Skeletal muscle tissue (tissue), 4 donors: Measurements from ENCODE around the gene SNX9. TPM values are rescaled to one million over a fixed set of nuclear protein-coding genes. Genes with fewer than 3 reads are reported as not detected.
"Not testable (repeated sequence)": the region's sequence is repeated elsewhere in the genome, so short reads cannot be mapped to it uniquely, and the experiment has no call there.

Experiments used
- H3K27ac ChIP-seq: one replicate; pipeline ENCODE4 v1.7.0; 2013; ENCODE audit warnings: mild to moderate bottlenecking, low read depth, low read length, inconsistent platforms
- H3K27me3 ChIP-seq, 3 donors: one replicate each; pipeline ENCODE4 v1.7.0; 2013; ENCODE audit warnings: low read length in 3 of 3; ENCODE audit not compliant: control insufficient read depth in 3 of 3, insufficient read depth in 3 of 3
- H3K36me3 ChIP-seq, 3 donors: one replicate each; pipeline ENCODE4 v1.7.0; 2013; ENCODE audit warnings: low read length in 3 of 3; ENCODE audit not compliant: control insufficient read depth in 3 of 3, insufficient read depth in 3 of 3
- H3K4me1 ChIP-seq, 3 donors: one replicate each; pipeline ENCODE4 v1.7.0; 2013; ENCODE audit warnings: low read length in 3 of 3, mild to moderate bottlenecking in 3 of 3; ENCODE audit not compliant: control insufficient read depth in 3 of 3, insufficient read depth in 3 of 3
- H3K4me3 ChIP-seq, 3 donors: one replicate each; pipeline ENCODE4 v1.7.0; 2013; ENCODE audit warnings: low read length in 3 of 3
- H3K9ac ChIP-seq, 3 donors: one replicate each; pipeline ENCODE4 v1.7.0; 2013; ENCODE audit warnings: low read length in 3 of 3, mild to moderate bottlenecking in 3 of 3, moderate library complexity in 2 of 3, low read depth in 1 of 3
- H3K9me3 ChIP-seq, 3 donors: one replicate each; pipeline ENCODE4 v1.7.0; 2013; ENCODE audit warnings: low read length in 3 of 3; ENCODE audit not compliant: control insufficient read depth in 3 of 3
- total RNA-seq: library from RNA; depleted of rRNA; stranded (reverse); fragments of >200 nt; gene quantifications from one replicate; pipeline ENCODE4 v1.2.3, GENCODE V29; 2014
- donor health status: Osteomylitis.

SNX9 gene
- total RNA-seq, 1 donor from 2014 or later: 19.3 TPM

- no peak overlapping the region for H3K9ac ChIP-seq
- H3K9me3 ChIP-seq: no peaks in the 10 kb centered on the region
- H3K4me1 ChIP-seq: peaks cover 3 to 14% (median 8%) of the 10 kb centered on the region in 3 donors
- no peak overlapping the region for H3K4me3 ChIP-seq
- H3K27ac ChIP-seq: no peak overlapping the region
- H3K27me3 ChIP-seq: no peaks in the 10 kb centered on the region
- no peaks in the 10 kb centered on the region for H3K36me3 ChIP-seq
Observed at GRCh38 chr6:157853902-157854502, 31.0 kb downstream of the SNX9 start.

- no peaks in the 10 kb centered on the region for H3K36me3 ChIP-seq
- H3K9me3 ChIP-seq: no peaks in the 10 kb centered on the region
- no peak overlapping the region for H3K4me3 ChIP-seq
- H3K9ac ChIP-seq: no peak overlapping the region
- H3K27ac ChIP-seq: no peak overlapping the region
- H3K4me1 ChIP-seq: peaks cover 1 to 4% (median 2%) of the 10 kb centered on the region in 3 donors
- no peaks in the 10 kb centered on the region for H3K27me3 ChIP-seq
Observed at GRCh38 chr6:157855325-157855724, 32.3 kb downstream of the SNX9 start.

GRCh38 chr6:157855804-157856203, 32.8 kb downstream of the SNX9 start:
- H3K4me3 ChIP-seq: not testable (repeated sequence)

GRCh38 chr6:157858664-157859063, 35.6 kb downstream of the SNX9 start:
- H3K36me3 ChIP-seq, H3K27me3 ChIP-seq, H3K27ac ChIP-seq, H3K9ac ChIP-seq, H3K9me3 ChIP-seq, H3K4me1 ChIP-seq, H3K4me3 ChIP-seq: not testable (repeated sequence)

More at GRCh38 chr6:157855804-157856203, 32.8 kb downstream of the SNX9 start:
- H3K9me3 ChIP-seq, H3K27me3 ChIP-seq, H3K9ac ChIP-seq, H3K36me3 ChIP-seq, H3K27ac ChIP-seq, H3K4me1 ChIP-seq: not testable (repeated sequence)

GRCh38 chr6:157859775-157860504, 36.9 kb downstream of the SNX9 start:
- Histone ChIP-seq H3K36me3 (no peaks in the 10 kb centered on the region), H3K4me3 (no peak overlapping the region), H3K27ac (no peak overlapping the region), H3K4me1 (peaks cover 0 to 12% (median 0%) of the 10 kb centered on the region in 3 donors), H3K9ac (no peak overlapping the region), H3K9me3 (no peaks in the 10 kb centered on the region), H3K27me3 (no peaks in the 10 kb centered on the region)

- Histone ChIP-seq H3K9me3 (no peaks in the 10 kb centered on the region), H3K27me3 (no peaks in the 10 kb centered on the region), H3K27ac (no peak overlapping the region), H3K4me1 (peaks cover 0 to 12% (median 0%) of the 10 kb centered on the region in 3 donors), H3K9ac (no peak overlapping the region), H3K36me3 (no peaks in the 10 kb centered on the region), H3K4me3 (no peak overlapping the region)
Observed at GRCh38 chr6:157860505-157860991, 37.5 kb downstream of the SNX9 start.

- no peaks in the 10 kb centered on the region for H3K36me3 ChIP-seq
- no peak overlapping the region for H3K9ac ChIP-seq
- H3K4me3 ChIP-seq: no peak overlapping the region
- peaks cover 0 to 12% (median 0%) of the 10 kb centered on the region in 3 donors for H3K4me1 ChIP-seq
- no peaks in the 10 kb centered on the region for H3K27me3 ChIP-seq
- no peak overlapping the region for H3K27ac ChIP-seq
- H3K9me3 ChIP-seq: no peaks in the 10 kb centered on the region
Observed at GRCh38 chr6:157861184-157861583, 38.1 kb downstream of the SNX9 start.

- Histone ChIP-seq H3K36me3 (no peaks in the 10 kb centered on the region), H3K4me3 (no peak overlapping the region), H3K9me3 (no peaks in the 10 kb centered on the region), H3K4me1 (peaks cover 0 to 12% (median 3%) of the 10 kb centered on the region in 3 donors), H3K27me3 (no peaks in the 10 kb centered on the region), H3K27ac (no peak overlapping the region), H3K9ac (no peak overlapping the region)
Observed at GRCh38 chr6:157861814-157862213, 38.8 kb downstream of the SNX9 start.

GRCh38 chr6:157862706-157863105, 39.7 kb downstream of the SNX9 start:
- Histone ChIP-seq H3K36me3 (no peaks in the 10 kb centered on the region), H3K4me3 (no peak overlapping the region), H3K27ac (no peak overlapping the region), H3K27me3 (no peaks in the 10 kb centered on the region), H3K9me3 (no peaks in the 10 kb centered on the region), H3K9ac (no peak overlapping the region), H3K4me1 (peaks cover 0 to 12% (median 6%) of the 10 kb centered on the region in 3 donors)

GRCh38 chr6:157864185-157864761, 41.2 kb downstream of the SNX9 start:
- Histone ChIP-seq H3K9me3 (no peaks in the 10 kb centered on the region), H3K27ac (no peak overlapping the region), H3K4me3 (no peak overlapping the region), H3K36me3 (peaks cover under 1 to 7% (median 5%) of the 10 kb centered on the region in 3 donors), H3K27me3 (no peaks in the 10 kb centered on the region), H3K4me1 (peaks cover 5 to 12% (median 9%) of the 10 kb centered on the region in 3 donors), H3K9ac (no peak overlapping the region)
